Tibial nerve (tissue), 3 donors: ENCODE data around the gene PLOD3.

Experiments
- POLR2A ChIP-seq, 2 donors: fragments of 450-650 bp; IDR thresholded peaks; one replicate each; pipeline ENCODE4 v1.6.1; 2017; ENCODE audit warnings: antibody characterized with exemption in 2 of 2, mild to moderate bottlenecking in 2 of 2, moderate library complexity in 2 of 2
- TF ChIP-seq, protein P1 (sequence below), 5 experiments: fragments of 200-600 bp in 3 of 5; fragments of 450-650 bp in 2 of 5; sonication (generic) in 3 of 5; IDR thresholded peaks; one replicate each; pipeline ENCODE4 v1.5.1; 2016 to 2019; ENCODE audit warnings: antibody characterized with exemption in 5 of 5, mild to moderate bottlenecking in 3 of 5, moderate library complexity in 2 of 5

- TF ChIP-seq, protein P1, sequence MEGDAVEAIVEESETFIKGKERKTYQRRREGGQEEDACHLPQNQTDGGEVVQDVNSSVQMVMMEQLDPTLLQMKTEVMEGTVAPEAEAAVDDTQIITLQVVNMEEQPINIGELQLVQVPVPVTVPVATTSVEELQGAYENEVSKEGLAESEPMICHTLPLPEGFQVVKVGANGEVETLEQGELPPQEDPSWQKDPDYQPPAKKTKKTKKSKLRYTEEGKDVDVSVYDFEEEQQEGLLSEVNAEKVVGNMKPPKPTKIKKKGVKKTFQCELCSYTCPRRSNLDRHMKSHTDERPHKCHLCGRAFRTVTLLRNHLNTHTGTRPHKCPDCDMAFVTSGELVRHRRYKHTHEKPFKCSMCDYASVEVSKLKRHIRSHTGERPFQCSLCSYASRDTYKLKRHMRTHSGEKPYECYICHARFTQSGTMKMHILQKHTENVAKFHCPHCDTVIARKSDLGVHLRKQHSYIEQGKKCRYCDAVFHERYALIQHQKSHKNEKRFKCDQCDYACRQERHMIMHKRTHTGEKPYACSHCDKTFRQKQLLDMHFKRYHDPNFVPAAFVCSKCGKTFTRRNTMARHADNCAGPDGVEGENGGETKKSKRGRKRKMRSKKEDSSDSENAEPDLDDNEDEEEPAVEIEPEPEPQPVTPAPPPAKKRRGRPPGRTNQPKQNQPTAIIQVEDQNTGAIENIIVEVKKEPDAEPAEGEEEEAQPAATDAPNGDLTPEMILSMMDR (IDR thresholded peaks at IDR 0.05), result peak; percentile 70 to 86 (median 84)
- no peak for TF ChIP-seq POLR2A (IDR thresholded peaks at IDR 0.05)
Observed at GRCh38 chr7:101169838-101170551, 47.4 kb downstream of the PLOD3 start.
